ENCODE data around the gene ETF1.

DNA sequence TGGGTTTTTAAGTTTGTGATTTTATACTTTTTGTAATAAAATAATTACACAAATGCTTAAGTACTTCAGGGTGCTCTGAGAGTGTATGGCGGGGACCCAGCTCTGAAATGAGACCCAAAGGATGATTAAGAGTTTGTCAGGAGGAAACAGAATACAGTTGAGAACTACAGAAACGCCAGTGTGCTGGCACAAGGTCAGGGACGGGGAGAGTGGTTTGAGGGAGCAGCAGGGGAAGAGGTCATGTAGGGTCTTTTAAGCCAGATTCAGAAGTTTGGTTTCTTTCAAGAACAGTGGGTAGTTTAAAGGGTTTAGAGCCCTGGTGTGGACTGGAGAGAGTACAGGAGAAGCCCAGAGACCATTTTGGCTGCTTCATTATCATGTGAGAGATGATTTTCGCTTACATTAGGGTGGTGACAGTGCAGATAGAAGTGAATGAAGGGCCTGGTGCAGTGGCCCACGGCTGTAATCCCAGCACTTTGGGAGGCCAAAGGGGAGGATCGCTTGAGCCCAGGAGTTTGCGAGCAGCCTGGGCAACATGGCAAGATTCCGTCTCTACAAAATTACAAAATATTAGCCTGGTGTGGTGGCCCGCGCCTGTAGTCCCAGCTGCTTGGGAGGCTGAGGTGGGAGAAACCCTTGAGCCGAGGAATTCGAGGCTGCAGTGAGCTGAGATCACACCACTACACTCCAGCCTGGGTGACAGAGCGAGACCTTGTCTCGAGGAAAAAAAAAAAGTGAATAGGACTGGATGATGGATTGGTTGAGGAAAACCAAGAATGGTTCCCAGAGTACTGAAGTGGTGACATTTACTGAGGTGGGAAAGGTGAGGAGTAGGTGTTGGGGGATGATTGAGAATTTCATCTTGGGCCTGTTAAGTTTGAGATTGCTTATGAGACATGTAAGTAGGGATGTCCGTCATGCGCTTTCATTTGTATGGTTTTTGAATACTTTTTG lies 1.4 kb upstream of the ETF1 start:
- TF ChIP-seq CTCF (IDR thresholded peaks at IDR 0.05; ENCODE audit: low read length) (no peak), EZH2 (optimal IDR thresholded peaks at IDR 0.05; ENCODE audit: low read depth, low read length) (no peak)

All from MM.1S (cell line).